HepG2 (cell line): Measurements from ENCODE around the gene RHBDL1. TPM values are rescaled to one million over a fixed set of nuclear protein-coding genes. Genes with fewer than 3 reads are reported as not detected.
A peak's percentile ranks its signal among the peaks of the same experiment; 100 is the strongest.

Experiments used
- AGO2 ChIP-seq: fragments of 200-400 bp; formaldehyde crosslinking; optimal IDR thresholded peaks from 2 replicates; pipeline ENCODE3; 2017; ENCODE audit warnings: mild to moderate bottlenecking, low read depth, low read length, moderate library complexity
- ATM ChIP-seq: fragments of 450-650 bp; IDR thresholded peaks from 2 replicates; pipeline ENCODE4 v1.7.1; 2017; ENCODE audit warnings: mild to moderate bottlenecking, borderline replicate concordance
- DR1 ChIP-seq: sonication (generic); formaldehyde crosslinking; IDR thresholded peaks from 2 replicates; pipeline ENCODE4 v1.8.0; 2021; ENCODE audit warnings: mild to moderate bottlenecking, missing genetic modification reagents, inconsistent platforms
- ETS1 ChIP-seq: sonication (generic); formaldehyde crosslinking; IDR thresholded peaks from 2 replicates; pipeline ENCODE4 v1.4.0; 2020; ENCODE audit warnings: missing genetic modification reagents
- ETV5 ChIP-seq: IDR thresholded peaks from 2 replicates; pipeline ENCODE4 v1.6.1; 2018; ENCODE audit warnings: missing biosample characterization, missing genetic modification reagents, inconsistent platforms, borderline replicate concordance
- FOXK2 ChIP-seq: fragments of 450-650 bp; IDR thresholded peaks from 2 replicates; pipeline ENCODE4 v1.6.1; 2016
- FOXO1 ChIP-seq: sonication (generic); formaldehyde crosslinking; IDR thresholded peaks from 2 replicates; pipeline ENCODE4 v1.4.0; 2020; ENCODE audit warnings: missing genetic modification reagents
- SP5 ChIP-seq: IDR thresholded peaks from 2 replicates; pipeline ENCODE4 v1.6.1; 2016; ENCODE audit warnings: low read depth, borderline replicate concordance
- SSRP1 ChIP-seq: IDR thresholded peaks from 2 replicates; pipeline ENCODE4 v1.6.1; 2016; ENCODE audit warnings: control low read depth
- STAT6 ChIP-seq: sonication (generic); formaldehyde crosslinking; IDR thresholded peaks from 2 replicates; pipeline ENCODE4 v1.4.0; 2020; ENCODE audit warnings: missing genetic modification reagents, mild to moderate bottlenecking, borderline replicate concordance
- TSC22D2 ChIP-seq: sonication (generic); formaldehyde crosslinking; IDR thresholded peaks from 2 replicates; pipeline ENCODE4 v1.5.1; 2020; ENCODE audit warnings: missing genetic modification reagents, mild to moderate bottlenecking, borderline replicate concordance
- U2AF1 ChIP-seq: fragments of 200-400 bp; formaldehyde crosslinking; optimal IDR thresholded peaks from 2 replicates; pipeline ENCODE3; 2017; ENCODE audit warnings: mild to moderate bottlenecking, low read depth, low read length
- WIZ ChIP-seq: sonication (generic); formaldehyde crosslinking; IDR thresholded peaks from 2 replicates; pipeline ENCODE4 v1.5.1; 2020; ENCODE audit warnings: mild to moderate bottlenecking, missing genetic modification reagents
- ZNF264 ChIP-seq: sonication (generic); formaldehyde crosslinking; IDR thresholded peaks from 2 replicates; pipeline ENCODE4 v1.4.0; 2020; ENCODE audit warnings: missing genetic modification reagents
- ZNF562 ChIP-seq: sonication (generic); formaldehyde crosslinking; IDR thresholded peaks from 2 replicates; pipeline ENCODE4 v1.8.0; 2022; ENCODE audit warnings: missing genetic modification reagents, borderline replicate concordance
- ZNF614 ChIP-seq: IDR thresholded peaks from 2 replicates; pipeline ENCODE4 v1.6.1; 2018; ENCODE audit warnings: missing biosample characterization, missing genetic modification reagents, inconsistent platforms, borderline replicate concordance
- ZNF619 ChIP-seq: sonication (generic); formaldehyde crosslinking; IDR thresholded peaks from 2 replicates; pipeline ENCODE4 v1.4.0; 2020; ENCODE audit warnings: mild to moderate bottlenecking, missing genetic modification reagents
- ZNF720 ChIP-seq: sonication (generic); formaldehyde crosslinking; IDR thresholded peaks from 2 replicates; pipeline ENCODE4 v1.4.0; 2020; ENCODE audit warnings: missing genetic modification reagents
- ZNF724P ChIP-seq: sonication (generic); formaldehyde crosslinking; IDR thresholded peaks from 2 replicates; pipeline ENCODE4 v1.8.0; 2022; ENCODE audit warnings: missing genetic modification reagents, borderline replicate concordance
- ZNF850 ChIP-seq: sonication (generic); formaldehyde crosslinking; conservative IDR thresholded peaks from 2 replicates; pipeline ENCODE4 v1.9.0; 2021; ENCODE audit warnings: mild to moderate bottlenecking, missing genetic modification reagents
- polyA plus RNA-seq, 8 experiments: library from polyadenylated mRNA; depleted of rRNA in 3 of 8; stranded (reverse) in 7 of 8; unstranded in 1 of 8; fragments of >200 nt; fragmentation: Illumina TruSeq in 4 of 8; extraction: Trizol in 4 of 8; gene quantifications; 2 replicates each; pipeline versions ENCODE4 v1.2.1 to v1.2.3, GENCODE V29; 2011 to 2016; ENCODE audit warnings: low read depth in 4 of 8, missing spikeins in 1 of 8, mixed read lengths in 1 of 8; ENCODE audit not compliant: insufficient read depth in 1 of 8
- total RNA-seq, 5 experiments: library from RNA; depleted of rRNA; stranded (reverse); fragments of >200 nt; fragmentation: Illumina TruSeq; extraction: Trizol; gene quantifications; 2 replicates each; pipeline ENCODE4 v1.2.3, GENCODE V29; 2016; ENCODE audit warnings: low read depth in 1 of 5
- TF ChIP-seq, protein P1 (sequence below): sonication (generic); formaldehyde crosslinking; IDR thresholded peaks from 2 replicates; pipeline ENCODE4 v1.4.0; 2020; ENCODE audit warnings: mild to moderate bottlenecking, low read depth, missing genetic modification reagents
- TF ChIP-seq, protein P2 (sequence below): IDR thresholded peaks from 2 replicates; pipeline ENCODE4 v1.6.1; 2016; ENCODE audit warnings: low read depth
- TF ChIP-seq, protein P3 (sequence below): sonication (generic); formaldehyde crosslinking; conservative IDR thresholded peaks from 2 replicates; pipeline ENCODE4 v1.5.0; 2020; ENCODE audit warnings: missing genetic modification reagents

The RHBDL1 gene
- total and polyA plus RNA-seq, 2 of the 13 experiments (the other 11 are each of a cell fraction or from before 2014, with no cell fraction given) = 1.8 to 3.8 TPM

GRCh38 chr16:629185-629832, 46.2 kb upstream of the RHBDL1 start (continued):
- TF ChIP-seq, protein P1, sequence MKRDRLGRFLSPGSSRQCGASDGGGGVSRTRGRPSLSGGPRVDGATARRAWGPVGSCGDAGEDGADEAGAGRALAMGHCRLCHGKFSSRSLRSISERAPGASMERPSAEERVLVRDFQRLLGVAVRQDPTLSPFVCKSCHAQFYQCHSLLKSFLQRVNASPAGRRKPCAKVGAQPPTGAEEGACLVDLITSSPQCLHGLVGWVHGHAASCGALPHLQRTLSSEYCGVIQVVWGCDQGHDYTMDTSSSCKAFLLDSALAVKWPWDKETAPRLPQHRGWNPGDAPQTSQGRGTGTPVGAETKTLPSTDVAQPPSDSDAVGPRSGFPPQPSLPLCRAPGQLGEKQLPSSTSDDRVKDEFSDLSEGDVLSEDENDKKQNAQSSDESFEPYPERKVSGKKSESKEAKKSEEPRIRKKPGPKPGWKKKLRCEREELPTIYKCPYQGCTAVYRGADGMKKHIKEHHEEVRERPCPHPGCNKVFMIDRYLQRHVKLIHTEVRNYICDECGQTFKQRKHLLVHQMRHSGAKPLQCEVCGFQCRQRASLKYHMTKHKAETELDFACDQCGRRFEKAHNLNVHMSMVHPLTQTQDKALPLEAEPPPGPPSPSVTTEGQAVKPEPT = no peak
- TF ChIP-seq ZNF614 (CRISPR knock-in tag) (no peak), ZNF264 (no peak), ETV5 (CRISPR knock-in tag) (no peak), FOXO1 (CRISPR knock-in tag) (peak; percentile 19; the same call in 1 of the 2 replicates), DR1 (CRISPR knock-in tag) (no peak), ZNF850 (CRISPR knock-in tag) (no peak), FOXK2 (no peak), ETS1 (CRISPR knock-in tag) (no peak), TSC22D2 (CRISPR knock-in tag) (no peak), ZNF724P (CRISPR knock-in tag) (0 out of 2 replicates have a peak, but pooled peaks have one; percentile 22), ZNF562 (CRISPR knock-in tag) (no peak), SP5 (CRISPR knock-in tag) (no peak), STAT6 (CRISPR knock-in tag) (no peak), ZNF619 (CRISPR knock-in tag) (no peak), SSRP1 (CRISPR knock-in tag) (no peak), WIZ (no peak), U2AF1 (peak; percentile 13), AGO2 (no peak), ZNF720 (CRISPR knock-in tag) (no peak), ATM (no peak)
- TF ChIP-seq, protein P2, sequence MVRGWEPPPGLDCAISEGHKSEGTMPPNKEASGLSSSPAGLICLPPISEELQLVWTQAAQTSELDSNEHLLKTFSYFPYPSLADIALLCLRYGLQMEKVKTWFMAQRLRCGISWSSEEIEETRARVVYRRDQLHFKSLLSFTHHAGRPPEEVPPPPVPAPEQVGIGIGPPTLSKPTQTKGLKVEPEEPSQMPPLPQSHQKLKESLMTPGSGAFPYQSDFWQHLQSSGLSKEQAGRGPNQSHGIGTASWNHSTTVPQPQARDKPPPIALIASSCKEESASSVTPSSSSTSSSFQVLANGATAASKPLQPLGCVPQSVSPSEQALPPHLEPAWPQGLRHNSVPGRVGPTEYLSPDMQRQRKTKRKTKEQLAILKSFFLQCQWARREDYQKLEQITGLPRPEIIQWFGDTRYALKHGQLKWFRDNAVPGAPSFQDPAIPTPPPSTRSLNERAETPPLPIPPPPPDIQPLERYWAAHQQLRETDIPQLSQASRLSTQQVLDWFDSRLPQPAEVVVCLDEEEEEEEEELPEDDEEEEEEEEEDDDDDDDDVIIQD (CRISPR knock-in tag) = no peak
- TF ChIP-seq, protein P3, sequence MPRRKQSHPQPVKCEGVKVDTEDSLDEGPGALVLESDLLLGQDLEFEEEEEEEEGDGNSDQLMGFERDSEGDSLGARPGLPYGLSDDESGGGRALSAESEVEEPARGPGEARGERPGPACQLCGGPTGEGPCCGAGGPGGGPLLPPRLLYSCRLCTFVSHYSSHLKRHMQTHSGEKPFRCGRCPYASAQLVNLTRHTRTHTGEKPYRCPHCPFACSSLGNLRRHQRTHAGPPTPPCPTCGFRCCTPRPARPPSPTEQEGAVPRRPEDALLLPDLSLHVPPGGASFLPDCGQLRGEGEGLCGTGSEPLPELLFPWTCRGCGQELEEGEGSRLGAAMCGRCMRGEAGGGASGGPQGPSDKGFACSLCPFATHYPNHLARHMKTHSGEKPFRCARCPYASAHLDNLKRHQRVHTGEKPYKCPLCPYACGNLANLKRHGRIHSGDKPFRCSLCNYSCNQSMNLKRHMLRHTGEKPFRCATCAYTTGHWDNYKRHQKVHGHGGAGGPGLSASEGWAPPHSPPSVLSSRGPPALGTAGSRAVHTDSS (CRISPR knock-in tag) = no peak
